ENCODE results near the gene SLC16A9.

The SLC16A9 gene

GRCh38 chr10:59702347-59702746 is 7.3 kb downstream of the SLC16A9 start (continued):
- TF ChIP-seq OSR1 (CRISPR knock-in tag; IDR thresholded peaks at IDR 0.05) (no peak), TCF4 (CRISPR knock-in tag; IDR thresholded peaks at IDR 0.05; ENCODE audit: borderline replicate concordance) (no peak), PPARA (CRISPR knock-in tag; IDR thresholded peaks at IDR 0.05; ENCODE audit: borderline replicate concordance) (no peak), ZNF565 (CRISPR knock-in tag; conservative IDR thresholded peaks at IDR 0.05; ENCODE audit: low read depth) (no peak)

- no peak for TF ChIP-seq TSHZ2 (CRISPR knock-in tag; IDR thresholded peaks at IDR 0.05)
- no peak for TF ChIP-seq ZC3H10 (CRISPR knock-in tag; IDR thresholded peaks at IDR 0.05)
- no peak for TF ChIP-seq SNAI2 (CRISPR knock-in tag; IDR thresholded peaks at IDR 0.05)
- no peak for TF ChIP-seq ZNF70 (CRISPR knock-in tag; IDR thresholded peaks at IDR 0.05)
- TF ChIP-seq GLIS3 (CRISPR knock-in tag; IDR thresholded peaks at IDR 0.05), result no peak
- TF ChIP-seq ISL1 (CRISPR knock-in tag; IDR thresholded peaks at IDR 0.05), result no peak
- TF ChIP-seq TCF4 (CRISPR knock-in tag; IDR thresholded peaks at IDR 0.05; ENCODE audit: borderline replicate concordance), result no peak
- TF ChIP-seq CSRNP3 (CRISPR knock-in tag; IDR thresholded peaks at IDR 0.05), result no peak
- no peak for ATAC-seq
These were observed 8.9 kb downstream of the SLC16A9 start for GRCh38 chr10:59700709-59701108.

GRCh38 chr10:59698326-59698725 is 11.3 kb downstream of the SLC16A9 start:
- no peak for ATAC-seq
- TF ChIP-seq TSHZ2 (CRISPR knock-in tag; IDR thresholded peaks at IDR 0.05), result no peak
- no peak for TF ChIP-seq ZFP3 (CRISPR knock-in tag; IDR thresholded peaks at IDR 0.05)
- no peak for TF ChIP-seq GLIS3 (CRISPR knock-in tag; IDR thresholded peaks at IDR 0.05)
- TF ChIP-seq PPARA (CRISPR knock-in tag; IDR thresholded peaks at IDR 0.05; ENCODE audit: borderline replicate concordance), result no peak
- no peak for TF ChIP-seq SNAI2 (CRISPR knock-in tag; IDR thresholded peaks at IDR 0.05)
- TF ChIP-seq ESRRG (CRISPR knock-in tag; IDR thresholded peaks at IDR 0.05), result no peak
- no peak for TF ChIP-seq ZFP30 (CRISPR knock-in tag; IDR thresholded peaks at IDR 0.05)
- TF ChIP-seq OSR1 (CRISPR knock-in tag; IDR thresholded peaks at IDR 0.05), result no peak
- TF ChIP-seq ZNF565 (CRISPR knock-in tag; conservative IDR thresholded peaks at IDR 0.05; ENCODE audit: low read depth), result no peak
- TF ChIP-seq TOX (CRISPR knock-in tag; IDR thresholded peaks at IDR 0.05; ENCODE audit: borderline replicate concordance), result no peak
- no peak for TF ChIP-seq ZNF8 (CRISPR knock-in tag; IDR thresholded peaks at IDR 0.05)
- no peak for TF ChIP-seq ZC3H10 (CRISPR knock-in tag; IDR thresholded peaks at IDR 0.05)
- no peak for TF ChIP-seq POU6F1 (CRISPR knock-in tag; IDR thresholded peaks at IDR 0.05; ENCODE audit: borderline replicate concordance, low read depth)
- TF ChIP-seq TCF4 (CRISPR knock-in tag; IDR thresholded peaks at IDR 0.05; ENCODE audit: borderline replicate concordance), result no peak
- TF ChIP-seq CSDC2 (CRISPR knock-in tag; IDR thresholded peaks at IDR 0.05), result no peak

GRCh38 chr10:59695637-59696036 is 14.0 kb downstream of the SLC16A9 start:
- TF ChIP-seq OSR1 (CRISPR knock-in tag; IDR thresholded peaks at IDR 0.05) (no peak), TSHZ2 (CRISPR knock-in tag; IDR thresholded peaks at IDR 0.05) (no peak), ZNF8 (CRISPR knock-in tag; IDR thresholded peaks at IDR 0.05) (no peak), CSRNP3 (CRISPR knock-in tag; IDR thresholded peaks at IDR 0.05) (no peak), CSDC2 (CRISPR knock-in tag; IDR thresholded peaks at IDR 0.05) (no peak), RARB (CRISPR knock-in tag; IDR thresholded peaks at IDR 0.05) (no peak), ARNTL (CRISPR knock-in tag; IDR thresholded peaks at IDR 0.05; ENCODE audit: borderline replicate concordance, low read depth) (no peak), ZFP3 (CRISPR knock-in tag; IDR thresholded peaks at IDR 0.05) (no peak), ZNF70 (CRISPR knock-in tag; IDR thresholded peaks at IDR 0.05) (no peak), ZNF565 (CRISPR knock-in tag; conservative IDR thresholded peaks at IDR 0.05; ENCODE audit: low read depth) (no peak), POU6F1 (CRISPR knock-in tag; IDR thresholded peaks at IDR 0.05; ENCODE audit: borderline replicate concordance, low read depth) (no peak)
- no peak for ATAC-seq
